Amygdala (tissue), 56 donors: Measurements from ENCODE around the gene HEMK1.

Experiments used
- DNase-seq, 56 donors: peaks; one replicate each; lab custom pipeline; 2025; lab: John Stamatoyannopoulos, UW

The HEMK1 gene

GRCh38 chr3:50572801-50573371 is 3.6 kb downstream of the HEMK1 start:
- no peak for DNase-seq

GRCh38 chr3:50573566-50574443 is 4.5 kb downstream of the HEMK1 start:
- no peak for DNase-seq

- DNase-seq = no peak
Measured at GRCh38 chr3:50574444-50574831, 5.1 kb downstream of the HEMK1 start.

GRCh38 chr3:50575372-50575771 is 6.0 kb downstream of the HEMK1 start:
- no peak for DNase-seq

GRCh38 chr3:50577348-50577747 is 8.0 kb downstream of the HEMK1 start:
- no peak for DNase-seq

GRCh38 chr3:50580683-50581458 is 11.5 kb downstream of the HEMK1 start:
- no peak for DNase-seq

GRCh38 chr3:50581459-50581842 is 12.1 kb downstream of the HEMK1 start:
- DNase-seq = no peak

GRCh38 chr3:50582083-50582482 is 12.8 kb downstream of the HEMK1 start:
- no peak for DNase-seq

- no peak for DNase-seq
Measured at GRCh38 chr3:50583897-50584296, 14.6 kb downstream of the HEMK1 start.

- DNase-seq = no peak
Measured at GRCh38 chr3:50584391-50584790, 15.1 kb downstream of the HEMK1 start.

GRCh38 chr3:50585919-50586762 is 16.8 kb downstream of the HEMK1 start:
- no peak for DNase-seq

- DNase-seq = no peak
Measured at GRCh38 chr3:50586763-50587070, 17.4 kb downstream of the HEMK1 start.

GRCh38 chr3:50587373-50587772 is 18.1 kb downstream of the HEMK1 start:
- DNase-seq = no peak

GRCh38 chr3:50587806-50588758 is 18.8 kb downstream of the HEMK1 start:
- DNase-seq = no peak

- DNase-seq = no peak
Measured at GRCh38 chr3:50588759-50589433, 19.6 kb downstream of the HEMK1 start.

- DNase-seq = no peak
Measured at GRCh38 chr3:50591196-50591741, 21.9 kb downstream of the HEMK1 start.

GRCh38 chr3:50592568-50592967 is 23.2 kb downstream of the HEMK1 start:
- no peak for DNase-seq

- DNase-seq = no peak
Measured at GRCh38 chr3:50594253-50594785, 25.0 kb downstream of the HEMK1 start.
